DMS114 treated with DMSO at 0.1 percent for 48 hours (cell line): Measurements from ENCODE around the gene CD81.

Source experiments
- DNase-seq: peaks from one replicate; lab custom pipeline; 2025; ENCODE audit not compliant: unreplicated experiment; lab: John Stamatoyannopoulos, UW

The CD81 gene

GRCh38 chr11:2401436-2401984, 24.4 kb downstream of the CD81 start:
- DNase-seq, result no peak

GRCh38 chr11:2402106-2402505, 25.0 kb downstream of the CD81 start:
- no peak for DNase-seq

GRCh38 chr11:2402890-2403645, 26.0 kb downstream of the CD81 start:
- no peak for DNase-seq

GRCh38 chr11:2404735-2405196, 27.7 kb downstream of the CD81 start:
- no peak for DNase-seq

- DNase-seq, result no peak
Observed at GRCh38 chr11:2406451-2406850, 29.3 kb downstream of the CD81 start.

- DNase-seq, result no peak
Observed at GRCh38 chr11:2406878-2407410, 29.8 kb downstream of the CD81 start.

- no peak for DNase-seq
Observed at GRCh38 chr11:2408671-2409070, 31.6 kb downstream of the CD81 start.

GRCh38 chr11:2409126-2409525, 32.0 kb downstream of the CD81 start:
- DNase-seq, result no peak

- no peak for DNase-seq
Observed at GRCh38 chr11:2409611-2410468, 32.7 kb downstream of the CD81 start.

- DNase-seq, result no peak
Observed at GRCh38 chr11:2410616-2411015, 33.5 kb downstream of the CD81 start.

- no peak for DNase-seq
Observed at GRCh38 chr11:2411446-2412305, 34.6 kb downstream of the CD81 start.

- no peak for DNase-seq
Observed at GRCh38 chr11:2412323-2412722, 35.2 kb downstream of the CD81 start.

- no peak for DNase-seq
Observed at GRCh38 chr11:2413742-2414579, 36.9 kb downstream of the CD81 start.

GRCh38 chr11:2414616-2415015, 37.5 kb downstream of the CD81 start:
- no peak for DNase-seq

GRCh38 chr11:2415171-2415570, 38.1 kb downstream of the CD81 start:
- DNase-seq, result no peak

GRCh38 chr11:2415601-2416380, 38.7 kb downstream of the CD81 start:
- DNase-seq, result no peak

- DNase-seq, result no peak
Observed at GRCh38 chr11:2416765-2417164, 39.7 kb downstream of the CD81 start.

GRCh38 chr11:2417856-2418692, 41.0 kb downstream of the CD81 start:
- DNase-seq, result no peak
